Effector memory CD4-positive, alpha-beta T cell (primary cell): ENCODE results near the gene DISP3.

Source experiments
- DNase-seq, 3 donors: peaks; one replicate each; pipeline ENCODE4 v3.0.0-alpha.2; 2020
- H3K27ac ChIP-seq: 2 replicates; pipeline ENCODE4 v1.7.0; 2013; ENCODE audit warnings: mild to moderate bottlenecking, low read length, moderate library complexity; ENCODE audit not compliant: insufficient read depth, poor library complexity, severe bottlenecking
- H3K27me3 ChIP-seq: replicated peaks from 2 replicates; pipeline ENCODE4 v1.7.0; 2013; ENCODE audit warnings: mild to moderate bottlenecking, low read length; ENCODE audit not compliant: insufficient read depth, control insufficient read depth, poor library complexity, severe bottlenecking
- H3K36me3 ChIP-seq: 2 replicates; pipeline ENCODE4 v1.7.0; 2013; ENCODE audit warnings: mild to moderate bottlenecking, low read length, moderate library complexity; ENCODE audit not compliant: control insufficient read depth, insufficient read depth
- H3K4me1 ChIP-seq: 2 replicates; pipeline ENCODE4 v1.7.0; 2013; ENCODE audit warnings: low read length, mild to moderate bottlenecking; ENCODE audit not compliant: control insufficient read depth, insufficient read depth, poor library complexity, severe bottlenecking
- H3K4me3 ChIP-seq: 2 replicates; pipeline ENCODE4 v1.7.0; 2013; ENCODE audit warnings: low read length, low read depth, mild to moderate bottlenecking; ENCODE audit not compliant: insufficient read depth, poor library complexity, severe bottlenecking
- H3K9me3 ChIP-seq: 2 replicates; pipeline ENCODE4 v1.7.0; 2013; ENCODE audit warnings: mild to moderate bottlenecking, low read length, moderate library complexity; ENCODE audit not compliant: control insufficient read depth

The DISP3 gene

GRCh38 chr1:11441211-11441952 is 37.6 kb upstream of the DISP3 start:
- Histone ChIP-seq H3K27ac (no peak overlapping the region), H3K4me3 (no peak overlapping the region), H3K27me3 (no peaks in the 10 kb centered on the region), H3K4me1 (no peaks in the 10 kb centered on the region), H3K36me3 (no peaks in the 10 kb centered on the region), H3K9me3 (no peaks in the 10 kb centered on the region)
- no peak for DNase-seq

DNA sequence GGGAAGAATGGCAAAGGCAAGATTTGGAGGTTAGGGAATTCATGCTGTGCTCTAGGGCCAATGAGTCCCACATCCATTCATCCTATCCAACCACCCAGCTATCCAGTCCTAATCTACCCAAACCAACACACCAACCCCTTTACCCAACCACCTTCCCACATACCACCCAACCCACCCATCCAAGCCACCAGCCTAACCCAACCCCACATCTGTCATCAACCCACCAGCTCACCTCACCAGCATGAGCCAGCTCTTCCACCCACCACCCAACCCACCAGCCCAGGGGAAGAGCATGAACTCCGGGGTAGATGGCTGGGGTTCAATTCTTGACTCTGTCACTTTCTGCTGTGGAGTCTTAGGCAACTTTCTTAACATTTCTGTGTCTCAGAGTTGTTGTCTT is 35.9 kb upstream of the DISP3 start:
- no peak overlapping the region for H3K27ac ChIP-seq
- no peak for DNase-seq
- H3K4me3 ChIP-seq: no peak overlapping the region
- no peaks in the 10 kb centered on the region for H3K4me1 ChIP-seq
- H3K27me3 ChIP-seq: no peaks in the 10 kb centered on the region
- H3K9me3 ChIP-seq: no peaks in the 10 kb centered on the region
- no peaks in the 10 kb centered on the region for H3K36me3 ChIP-seq

GRCh38 chr1:11443961-11444658 is 34.8 kb upstream of the DISP3 start:
- no peaks in the 10 kb centered on the region for H3K9me3 ChIP-seq
- H3K27ac ChIP-seq: no peak overlapping the region
- no peak overlapping the region for H3K4me3 ChIP-seq
- DNase-seq: no peak
- H3K4me1 ChIP-seq: no peaks in the 10 kb centered on the region
- no peaks in the 10 kb centered on the region for H3K36me3 ChIP-seq
- H3K27me3 ChIP-seq: no peaks in the 10 kb centered on the region

GRCh38 chr1:11444907-11445306 is 34.0 kb upstream of the DISP3 start:
- H3K4me3 ChIP-seq: no peak overlapping the region
- H3K9me3 ChIP-seq: no peaks in the 10 kb centered on the region
- H3K27me3 ChIP-seq: no peaks in the 10 kb centered on the region
- H3K36me3 ChIP-seq: no peaks in the 10 kb centered on the region
- DNase-seq: no peak
- no peaks in the 10 kb centered on the region for H3K4me1 ChIP-seq
- H3K27ac ChIP-seq: no peak overlapping the region

GRCh38 chr1:11447903-11448302 is 31.1 kb upstream of the DISP3 start:
- H3K27me3 ChIP-seq: no peaks in the 10 kb centered on the region
- no peak overlapping the region for H3K4me3 ChIP-seq

GRCh38 chr1:11448373-11449099 is 30.4 kb upstream of the DISP3 start:
- Histone ChIP-seq H3K27ac (no peak overlapping the region), H3K9me3 (no peaks in the 10 kb centered on the region), H3K4me3 (no peak overlapping the region), H3K36me3 (no peaks in the 10 kb centered on the region), H3K4me1 (no peaks in the 10 kb centered on the region), H3K27me3 (no peaks in the 10 kb centered on the region)
- no peak for DNase-seq

More at GRCh38 chr1:11447903-11448302, 31.1 kb upstream of the DISP3 start:
- H3K36me3 ChIP-seq: no peaks in the 10 kb centered on the region
- no peak for DNase-seq
- H3K4me1 ChIP-seq: no peaks in the 10 kb centered on the region
- H3K9me3 ChIP-seq: no peaks in the 10 kb centered on the region
- no peak overlapping the region for H3K27ac ChIP-seq

- no peak for DNase-seq
- no peaks in the 10 kb centered on the region for H3K4me1 ChIP-seq
- no peaks in the 10 kb centered on the region for H3K36me3 ChIP-seq
- no peaks in the 10 kb centered on the region for H3K9me3 ChIP-seq
- no peak overlapping the region for H3K27ac ChIP-seq
- no peaks in the 10 kb centered on the region for H3K27me3 ChIP-seq
- H3K4me3 ChIP-seq: no peak overlapping the region
Observed at GRCh38 chr1:11449100-11449403, 29.9 kb upstream of the DISP3 start.

DNA sequence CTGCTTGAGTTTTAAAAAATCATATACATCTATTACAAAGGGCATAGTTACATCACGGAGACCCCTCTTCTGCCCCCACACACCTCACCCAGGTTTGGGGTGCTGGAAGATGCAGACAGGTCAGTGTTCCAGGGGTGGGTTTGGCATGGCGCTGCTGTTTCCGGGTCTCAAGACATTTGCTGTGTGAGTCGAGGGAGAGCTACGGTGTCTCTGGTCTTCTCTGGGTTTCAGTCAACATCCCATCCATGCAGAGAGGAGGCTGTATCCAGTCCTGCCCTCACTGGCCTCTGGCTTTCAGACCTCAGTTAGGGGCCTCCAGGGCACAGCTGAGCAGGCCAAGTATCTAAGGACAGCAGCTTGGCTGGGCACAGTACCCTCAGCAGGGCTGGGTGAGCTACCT is 28.6 kb upstream of the DISP3 start:
- no peaks in the 10 kb centered on the region for H3K9me3 ChIP-seq
- no peaks in the 10 kb centered on the region for H3K4me1 ChIP-seq
- H3K4me3 ChIP-seq: no peak overlapping the region
- no peak for DNase-seq
- H3K27ac ChIP-seq: no peak overlapping the region
- no peaks in the 10 kb centered on the region for H3K36me3 ChIP-seq
- H3K27me3 ChIP-seq: no peaks in the 10 kb centered on the region

DNA sequence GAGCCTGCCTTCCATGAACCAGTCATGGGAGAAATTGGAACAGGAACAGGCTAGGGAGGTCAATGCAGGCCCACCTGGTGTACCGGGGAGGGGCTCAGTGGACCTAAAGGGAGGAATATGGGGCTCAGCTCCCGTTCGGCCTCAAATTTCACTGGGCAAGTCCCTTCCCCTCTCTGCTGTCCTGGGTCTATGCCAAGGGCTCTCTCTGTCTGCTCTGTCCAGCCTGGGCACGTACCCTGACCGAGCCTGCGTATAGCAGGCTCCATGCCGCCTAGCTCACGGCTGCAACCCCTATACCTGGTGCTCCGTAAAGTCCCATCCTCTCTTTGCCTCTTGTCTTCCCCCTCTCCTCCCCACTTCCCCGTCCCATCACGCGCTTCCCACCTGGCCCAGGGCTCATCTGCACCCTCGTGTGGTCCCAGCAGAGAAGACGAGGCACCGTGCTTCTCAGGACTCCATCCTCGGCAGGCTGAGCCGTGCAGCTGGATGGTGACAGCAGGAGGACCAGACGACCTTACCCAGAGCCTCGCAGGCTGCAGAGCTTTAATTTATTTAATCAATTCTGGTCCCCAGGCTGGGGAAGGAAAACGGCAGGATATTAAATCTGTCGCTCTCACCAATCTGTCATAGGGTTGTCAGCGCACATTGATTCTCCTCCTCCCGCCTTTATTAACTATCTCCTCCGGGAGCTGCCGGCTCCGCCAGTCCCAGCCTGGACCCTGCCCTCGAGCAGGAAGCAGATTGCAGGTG is 25.0 kb upstream of the DISP3 start:
- Histone ChIP-seq H3K9me3 (no peaks in the 10 kb centered on the region), H3K36me3 (no peaks in the 10 kb centered on the region), H3K27me3 (no peaks in the 10 kb centered on the region), H3K4me3 (no peak overlapping the region), H3K4me1 (no peaks in the 10 kb centered on the region), H3K27ac (no peak overlapping the region)
- DNase-seq: no peak
